Calu3 (cell line): ENCODE results near the gene RAB3IL1. TPM values are rescaled to one million over a fixed set of nuclear protein-coding genes. Genes with fewer than 3 reads are reported as not detected.

Experiments used
- BruUV-seq: library from RNA; stranded (reverse); fragments of 400-500 nt; replicated peaks from 2 replicates; lab custom pipeline; 2021; lab: Mats Ljungman, UMichigan
- CTCF ChIA-PET: fragments of 300-600 bp; sonication (Branson Sonifier 250); formaldehyde crosslinking; loops from one replicate; lab custom pipeline; 2022; ENCODE audit warnings: antibody characterized with exemption; lab: Charles Lee
- DNase-seq: peaks from one replicate; pipeline ENCODE4 v3.0.0; 2022
- H3K27ac Mint-ChIP-seq: one replicate; pipeline ENCODE4 v1.8.0; 2022; ENCODE audit warnings: mixed read lengths; ENCODE audit not compliant: unreplicated experiment
- H3K27me3 Mint-ChIP-seq: one replicate; pipeline ENCODE4 v1.8.0; 2022; ENCODE audit warnings: mixed read lengths; ENCODE audit not compliant: unreplicated experiment
- H3K36me3 Mint-ChIP-seq: one replicate; pipeline ENCODE4 v1.8.0; 2022; ENCODE audit warnings: mild to moderate bottlenecking, moderate library complexity, mixed read lengths; ENCODE audit not compliant: insufficient read depth, unreplicated experiment
- H3K4me1 Mint-ChIP-seq: one replicate; pipeline ENCODE4 v1.8.0; 2022; ENCODE audit warnings: mild to moderate bottlenecking, low read depth, mixed read lengths; ENCODE audit not compliant: unreplicated experiment
- H3K4me3 Mint-ChIP-seq: one replicate; pipeline ENCODE4 v1.8.0; 2022; ENCODE audit warnings: mild to moderate bottlenecking, low read depth, moderate library complexity, mixed read lengths; ENCODE audit not compliant: unreplicated experiment
- H3K9me3 Mint-ChIP-seq: one replicate; pipeline ENCODE4 v1.8.0; 2022; ENCODE audit warnings: low read depth, mixed read lengths; ENCODE audit not compliant: unreplicated experiment
- intact Hi-C: fragments of 100-400 bp; cut with micrococcal nuclease; formaldehyde crosslinking; loops from one replicate; pipeline ENCODE4 v1.10.0; 2022; ENCODE audit not compliant: unreplicated experiment
- total RNA-seq: library from RNA; stranded (reverse); gene quantifications from 2 replicates; pipeline ENCODE4 v1.2.3, GENCODE V29; 2022
- TF ChIP-seq, protein P1 (sequence below): fragments of 200-600 bp; IDR thresholded peaks from one replicate; pipeline ENCODE4 v1.8.0; 2022; ENCODE audit warnings: antibody characterized with exemption; ENCODE audit not compliant: unreplicated experiment

The RAB3IL1 gene
- total RNA-seq, 1 experiment from 2014 or later: 0.76 TPM

DNA sequence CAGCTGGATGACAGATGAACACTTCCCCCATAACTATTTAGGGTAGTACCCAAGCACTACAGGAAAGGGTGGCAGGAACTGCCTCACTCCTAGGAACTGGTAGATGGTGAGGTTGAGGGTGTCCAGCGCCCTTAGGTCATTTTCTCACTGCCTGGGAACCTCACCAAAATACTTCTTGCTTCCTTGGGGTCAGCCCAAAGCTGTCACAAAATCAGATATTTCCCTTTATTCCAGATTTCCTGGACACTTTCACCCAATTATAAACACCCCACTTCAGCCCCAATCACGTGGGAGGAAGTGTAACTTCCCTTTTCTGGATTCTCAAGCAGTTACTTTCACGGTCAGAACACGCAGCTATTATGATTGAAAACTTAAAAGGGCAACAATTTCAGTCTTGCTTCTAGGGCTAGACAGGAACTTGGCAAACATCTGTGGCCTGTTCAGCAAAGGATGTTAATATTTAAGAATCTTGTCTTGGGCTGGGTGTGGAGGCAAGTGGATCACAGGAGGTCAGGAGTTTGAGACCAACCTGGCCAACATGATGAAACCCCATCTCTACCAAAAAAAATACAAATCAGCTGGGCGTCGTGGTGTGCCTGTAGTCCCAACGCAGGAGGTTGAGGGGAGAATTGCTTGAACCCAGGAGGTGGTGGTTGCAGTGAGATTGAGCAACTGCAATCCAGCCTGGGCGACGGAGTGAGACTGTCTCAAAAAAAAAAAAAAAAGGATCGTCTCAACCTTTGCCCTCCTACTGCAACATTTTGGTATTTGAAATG lies 46.1 kb upstream of the RAB3IL1 start:
- BruUV-seq: no TSS peak
- TF ChIP-seq, protein P1, sequence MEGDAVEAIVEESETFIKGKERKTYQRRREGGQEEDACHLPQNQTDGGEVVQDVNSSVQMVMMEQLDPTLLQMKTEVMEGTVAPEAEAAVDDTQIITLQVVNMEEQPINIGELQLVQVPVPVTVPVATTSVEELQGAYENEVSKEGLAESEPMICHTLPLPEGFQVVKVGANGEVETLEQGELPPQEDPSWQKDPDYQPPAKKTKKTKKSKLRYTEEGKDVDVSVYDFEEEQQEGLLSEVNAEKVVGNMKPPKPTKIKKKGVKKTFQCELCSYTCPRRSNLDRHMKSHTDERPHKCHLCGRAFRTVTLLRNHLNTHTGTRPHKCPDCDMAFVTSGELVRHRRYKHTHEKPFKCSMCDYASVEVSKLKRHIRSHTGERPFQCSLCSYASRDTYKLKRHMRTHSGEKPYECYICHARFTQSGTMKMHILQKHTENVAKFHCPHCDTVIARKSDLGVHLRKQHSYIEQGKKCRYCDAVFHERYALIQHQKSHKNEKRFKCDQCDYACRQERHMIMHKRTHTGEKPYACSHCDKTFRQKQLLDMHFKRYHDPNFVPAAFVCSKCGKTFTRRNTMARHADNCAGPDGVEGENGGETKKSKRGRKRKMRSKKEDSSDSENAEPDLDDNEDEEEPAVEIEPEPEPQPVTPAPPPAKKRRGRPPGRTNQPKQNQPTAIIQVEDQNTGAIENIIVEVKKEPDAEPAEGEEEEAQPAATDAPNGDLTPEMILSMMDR: no peak
- no peaks in the 10 kb centered on the region for H3K9me3 Mint-ChIP-seq
- intact Hi-C loops: no loop called here
- H3K27me3 Mint-ChIP-seq: no peaks in the 10 kb centered on the region
- peaks cover 87% of the 10 kb centered on the region for H3K36me3 Mint-ChIP-seq
- peak overlapping the region; percentile 86 for H3K4me3 Mint-ChIP-seq
- no peak for DNase-seq
- CTCF ChIA-PET: no interaction called here
- peak overlapping the region; percentile 89 for H3K27ac Mint-ChIP-seq
- H3K4me1 Mint-ChIP-seq: peaks cover 55% of the 10 kb centered on the region

DNA sequence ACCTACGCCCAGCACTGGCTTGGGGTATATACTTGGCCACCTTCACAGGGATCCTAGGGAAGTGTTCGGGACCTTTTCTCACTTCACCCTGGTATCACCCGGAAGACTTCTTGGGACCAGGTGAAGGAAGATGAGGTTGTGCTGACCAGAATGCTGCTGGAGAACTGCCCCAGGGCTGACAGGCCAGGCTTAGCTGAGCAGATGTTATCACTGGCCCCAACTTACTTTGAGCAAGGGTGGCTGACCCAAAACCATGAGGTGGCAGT lies 45.6 kb upstream of the RAB3IL1 start:
- no TSS peak for BruUV-seq
- peaks cover 53% of the 10 kb centered on the region for H3K4me1 Mint-ChIP-seq

GRCh38 chr11:61962213-61963015 lies 45.0 kb upstream of the RAB3IL1 start:
- TF ChIP-seq, protein P1: no peak
- Mint-ChIP-seq H3K27ac (peak overlapping the region; percentile 89), H3K36me3 (peaks cover 76% of the 10 kb centered on the region), H3K27me3 (no peaks in the 10 kb centered on the region), H3K9me3 (no peaks in the 10 kb centered on the region), H3K4me1 (peaks cover 53% of the 10 kb centered on the region), H3K4me3 (peak overlapping the region; percentile 86)
- DNase-seq: no peak
- no TSS peak for BruUV-seq
- intact Hi-C loops: no loop called here
- CTCF ChIA-PET: interaction anchor here (1.1 kb wide), 1 partner anchor 120 kb away, joined by 3 read pairs; no protein-coding TSS in a partner anchor

More for the DNA sequence above, 45.6 kb upstream of the RAB3IL1 start:
- Mint-ChIP-seq H3K27me3 (no peaks in the 10 kb centered on the region), H3K36me3 (peaks cover 82% of the 10 kb centered on the region), H3K9me3 (no peaks in the 10 kb centered on the region), H3K27ac (peak overlapping the region; percentile 89), H3K4me3 (peak overlapping the region; percentile 86)
- intact Hi-C loops: no loop called here
- CTCF ChIA-PET: interaction anchor here (1.1 kb wide), 1 partner anchor 119 kb away, joined by 3 read pairs; no protein-coding TSS in a partner anchor
- DNase-seq: no peak
- TF ChIP-seq, protein P1: no peak

DNA sequence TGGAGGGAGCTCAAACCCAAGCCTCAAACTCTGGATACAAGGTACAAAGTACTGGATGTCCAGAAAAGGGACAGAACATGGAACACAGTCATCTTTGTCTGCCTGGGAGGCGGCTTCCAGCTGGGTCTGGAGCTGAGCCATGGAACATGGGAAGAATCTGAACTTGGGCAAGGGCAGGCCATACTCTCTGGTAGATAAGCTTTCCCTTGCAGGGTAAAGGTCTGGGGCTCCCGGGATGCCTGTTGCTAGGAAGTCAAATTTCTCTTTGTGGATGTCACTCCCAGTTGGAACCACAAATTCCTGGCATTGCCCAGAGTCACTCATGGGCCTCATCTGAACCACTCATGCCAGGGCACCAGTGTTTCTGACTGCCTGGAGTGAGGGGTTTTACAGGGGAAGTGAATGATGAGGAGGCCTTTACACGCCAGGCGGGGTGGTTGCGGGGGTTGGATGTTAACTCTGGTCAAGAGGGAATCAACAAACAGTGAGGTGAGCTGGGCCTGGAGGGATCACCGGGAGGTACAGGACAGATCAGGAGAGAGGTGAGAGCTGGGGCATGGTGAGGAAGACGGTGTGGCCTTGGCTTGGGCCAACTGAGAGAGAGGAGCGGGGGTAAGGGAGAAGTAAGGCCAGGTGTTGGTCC lies 44.3 kb upstream of the RAB3IL1 start:
- H3K36me3 Mint-ChIP-seq: peaks cover 69% of the 10 kb centered on the region
- intact Hi-C loops: no loop called here
- no TSS peak for BruUV-seq
- no peaks in the 10 kb centered on the region for H3K27me3 Mint-ChIP-seq
- DNase-seq: no peak
- no peak overlapping the region for H3K4me3 Mint-ChIP-seq
- H3K27ac Mint-ChIP-seq: peak overlapping the region; percentile 89
- H3K9me3 Mint-ChIP-seq: no peaks in the 10 kb centered on the region
- peaks cover 53% of the 10 kb centered on the region for H3K4me1 Mint-ChIP-seq
- TF ChIP-seq, protein P1: no peak
- CTCF ChIA-PET: interaction anchor here (1.1 kb wide), 1 partner anchor 120 kb away, joined by 3 read pairs; no protein-coding TSS in a partner anchor
